Upper lobe of left lung (tissue), 6 donors: ENCODE measurements around the gene MMP10. TPM values are rescaled to one million over a fixed set of nuclear protein-coding genes. Genes with fewer than 3 reads are reported as not detected.
A peak's percentile ranks its signal among the peaks of the same experiment; 100 is the strongest.

Source experiments
- ATAC-seq, 2 donors: fragments of 200-7000 bp; cut with Tn5 transposase; one replicate each; pipeline ENCODE4 v1.9.1; 2022; ENCODE audit warnings: mild to moderate bottlenecking in 2 of 2, moderate library complexity in 2 of 2; ENCODE audit not compliant: low FRiP score in 2 of 2
- DNase-seq, 2 donors: peaks; one replicate each; pipeline ENCODE4 v3.0.0-alpha.2; 2019 to 2020
- H3K27ac ChIP-seq, 4 donors: fragments of 200-600 bp; sonication (generic); one replicate each; pipeline ENCODE4 v1.5.1; 2016 to 2019
- H3K27me3 ChIP-seq, 4 donors: fragments of 200-600 bp; sonication (generic); one replicate each; pipeline ENCODE4 v1.5.1; 2017 to 2019
- H3K36me3 ChIP-seq, 4 donors: fragments of 200-600 bp; sonication (generic); one replicate each; pipeline ENCODE4 v1.5.1; 2016 to 2019
- H3K4me1 ChIP-seq, 4 donors: fragments of 200-600 bp; sonication (generic); one replicate each; pipeline ENCODE4 v1.5.1; 2018 to 2019
- H3K4me3 ChIP-seq, 4 donors: fragments of 200-600 bp; sonication (generic); one replicate each; pipeline ENCODE4 v1.5.1; 2017 to 2019; ENCODE audit warnings: mild to moderate bottlenecking in 2 of 4, moderate library complexity in 1 of 4
- H3K9me3 ChIP-seq, 4 donors: fragments of 200-600 bp; sonication (generic); one replicate each; pipeline ENCODE4 v1.5.1; 2018 to 2019
- CTCF ChIP-seq, 6 experiments: fragments of 450-650 bp in 4 of 6; fragments of 200-600 bp in 2 of 6; sonication (generic) in 2 of 6; IDR thresholded peaks; one replicate each; pipeline ENCODE4 v1.5.1; 2016 to 2019; ENCODE audit warnings: antibody characterized with exemption in 6 of 6
- EP300 ChIP-seq, 4 donors: sonication (generic); formaldehyde crosslinking; IDR thresholded peaks; one replicate each; pipeline ENCODE4 v1.5.1; 2017; ENCODE audit warnings: antibody characterized with exemption in 4 of 4, control low read depth in 2 of 4
- POLR2A ChIP-seq, 4 donors: fragments of 450-650 bp; IDR thresholded peaks; one replicate each; pipeline ENCODE4 v1.5.1; 2016 to 2017; ENCODE audit warnings: antibody characterized with exemption in 4 of 4, mild to moderate bottlenecking in 2 of 4
- POLR2AphosphoS5 ChIP-seq, 2 donors: sonication (generic); formaldehyde crosslinking; IDR thresholded peaks; one replicate each; pipeline ENCODE4 v1.5.1; 2017; ENCODE audit warnings: antibody characterized with exemption in 2 of 2
- WGBS, 2 donors: methylation state at CpG; one replicate each; pipeline ENCODE4 v1.1.5; 2017 to 2018; 5-methylcytosine and 5-hydroxymethylcytosine counted together
- total RNA-seq, 6 donors: library from RNA; depleted of rRNA in 4 of 6; stranded (reverse); fragments of >200 nt in 4 of 6; gene quantifications; one replicate each; pipeline versions ENCODE4 v1.1.0 to v1.2.1, GENCODE V29; 2016 to 2021
- donor health status: DM: no; HTN: no; CAD: no; lungs with moderate emphysema.
- donor health status: DM: no; HTN: yes; CAD: no; lungs with severe emphysema.

The MMP10 gene
- total RNA-seq, 6 donors from 2014 or later: 1.3 TPM; not detected in 5

- Histone ChIP-seq H3K4me1 (peaks cover 0 to 17% (median 5%) of the 10 kb centered on the region in 4 donors), H3K27me3 (no peaks in the 10 kb centered on the region), H3K27ac (no peak overlapping the region), H3K4me3 (no peak overlapping the region), H3K9me3 (no peaks in the 10 kb centered on the region), H3K36me3 (no peaks in the 10 kb centered on the region)
- no peak for DNase-seq
- ATAC-seq: no peak
- TF ChIP-seq CTCF (IDR thresholded peaks at IDR 0.05): no peak
- TF ChIP-seq POLR2AphosphoS5 (IDR thresholded peaks at IDR 0.05): no peak
- TF ChIP-seq POLR2A (IDR thresholded peaks at IDR 0.05): no peak
- no peak for TF ChIP-seq EP300 (IDR thresholded peaks at IDR 0.05)
- 68 to 75% methylated on average over 4 of the region's 4 CpGs for WGBS, 2 donors
Observed at GRCh38 chr11:102761646-102762238, 18.7 kb downstream of the MMP10 start.

GRCh38 chr11:102760344-102761035 lies 19.9 kb downstream of the MMP10 start:
- peak in 1 of 2 donors; percentile 82 for ATAC-seq
- peaks cover 0 to 17% (median 5%) of the 10 kb centered on the region in 4 donors for H3K4me1 ChIP-seq
- H3K9me3 ChIP-seq: no peaks in the 10 kb centered on the region
- peak in 1 of 2 donors; percentile 80 for TF ChIP-seq POLR2AphosphoS5 (IDR thresholded peaks at IDR 0.05)
- no peak for TF ChIP-seq CTCF (IDR thresholded peaks at IDR 0.05)
- peak in 1 of 4 donors; percentile 70 for TF ChIP-seq EP300 (IDR thresholded peaks at IDR 0.05)
- DNase-seq: no peak
- H3K27ac ChIP-seq: no peak overlapping the region
- H3K4me3 ChIP-seq: no peak overlapping the region
- H3K27me3 ChIP-seq: no peaks in the 10 kb centered on the region
- 38 to 44% methylated on average over 4 of the region's 4 CpGs for WGBS, 2 donors
- H3K36me3 ChIP-seq: no peaks in the 10 kb centered on the region

GRCh38 chr11:102757823-102758549 lies 22.4 kb downstream of the MMP10 start:
- DNase-seq (no peak), ATAC-seq (peak in 1 of 2 donors; percentile 54)
- WGBS, 2 donors: 33 to 54% methylated on average over 2 of the region's 2 CpGs
- Histone ChIP-seq H3K9me3 (no peaks in the 10 kb centered on the region), H3K4me1 (peaks cover 0 to 17% (median 5%) of the 10 kb centered on the region in 4 donors), H3K27me3 (no peaks in the 10 kb centered on the region), H3K36me3 (no peaks in the 10 kb centered on the region), H3K4me3 (no peak overlapping the region), H3K27ac (no peak overlapping the region)
- TF ChIP-seq POLR2A (IDR thresholded peaks at IDR 0.05) (no peak), POLR2AphosphoS5 (IDR thresholded peaks at IDR 0.05) (peak in 1 of 2 donors; percentile 27)

- Histone ChIP-seq H3K4me3 (no peak overlapping the region), H3K36me3 (no peaks in the 10 kb centered on the region), H3K4me1 (peaks cover 0 to 4% (median 1%) of the 10 kb centered on the region in 4 donors), H3K27ac (no peak overlapping the region), H3K27me3 (no peaks in the 10 kb centered on the region), H3K9me3 (no peaks in the 10 kb centered on the region)
- TF ChIP-seq POLR2AphosphoS5 (IDR thresholded peaks at IDR 0.05) (no peak), POLR2A (IDR thresholded peaks at IDR 0.05) (no peak), EP300 (IDR thresholded peaks at IDR 0.05) (no peak), CTCF (IDR thresholded peaks at IDR 0.05) (no peak)
- DNase-seq (no peak), ATAC-seq (no peak)
- 95 to 96% methylated on average over 1 of the region's 1 CpG for WGBS, 2 donors
Observed at GRCh38 chr11:102753267-102753666, 27.2 kb downstream of the MMP10 start.

GRCh38 chr11:102751673-102752072 lies 28.8 kb downstream of the MMP10 start:
- H3K9me3 ChIP-seq: no peaks in the 10 kb centered on the region
- H3K27ac ChIP-seq: no peak overlapping the region
- H3K4me3 ChIP-seq: no peak overlapping the region
- no peaks in the 10 kb centered on the region for H3K4me1 ChIP-seq
- no peaks in the 10 kb centered on the region for H3K36me3 ChIP-seq
- ATAC-seq (no peak), DNase-seq (no peak)
- TF ChIP-seq POLR2AphosphoS5 (IDR thresholded peaks at IDR 0.05): no peak
- TF ChIP-seq EP300 (IDR thresholded peaks at IDR 0.05): no peak
- TF ChIP-seq POLR2A (IDR thresholded peaks at IDR 0.05): no peak
- TF ChIP-seq CTCF (IDR thresholded peaks at IDR 0.05): no peak
- H3K27me3 ChIP-seq: no peaks in the 10 kb centered on the region
